Measurements from ENCODE around the gene PXYLP1. TPM values are rescaled to one million over a fixed set of nuclear protein-coding genes. Genes with fewer than 3 reads are reported as not detected.

Gene PXYLP1
- total and polyA plus RNA-seq, 9 of the 15 experiments (the other 6 are each of a cell fraction or from before 2014, with no cell fraction given), result 0.80 to 2.9 (median 1.3) TPM

DNA sequence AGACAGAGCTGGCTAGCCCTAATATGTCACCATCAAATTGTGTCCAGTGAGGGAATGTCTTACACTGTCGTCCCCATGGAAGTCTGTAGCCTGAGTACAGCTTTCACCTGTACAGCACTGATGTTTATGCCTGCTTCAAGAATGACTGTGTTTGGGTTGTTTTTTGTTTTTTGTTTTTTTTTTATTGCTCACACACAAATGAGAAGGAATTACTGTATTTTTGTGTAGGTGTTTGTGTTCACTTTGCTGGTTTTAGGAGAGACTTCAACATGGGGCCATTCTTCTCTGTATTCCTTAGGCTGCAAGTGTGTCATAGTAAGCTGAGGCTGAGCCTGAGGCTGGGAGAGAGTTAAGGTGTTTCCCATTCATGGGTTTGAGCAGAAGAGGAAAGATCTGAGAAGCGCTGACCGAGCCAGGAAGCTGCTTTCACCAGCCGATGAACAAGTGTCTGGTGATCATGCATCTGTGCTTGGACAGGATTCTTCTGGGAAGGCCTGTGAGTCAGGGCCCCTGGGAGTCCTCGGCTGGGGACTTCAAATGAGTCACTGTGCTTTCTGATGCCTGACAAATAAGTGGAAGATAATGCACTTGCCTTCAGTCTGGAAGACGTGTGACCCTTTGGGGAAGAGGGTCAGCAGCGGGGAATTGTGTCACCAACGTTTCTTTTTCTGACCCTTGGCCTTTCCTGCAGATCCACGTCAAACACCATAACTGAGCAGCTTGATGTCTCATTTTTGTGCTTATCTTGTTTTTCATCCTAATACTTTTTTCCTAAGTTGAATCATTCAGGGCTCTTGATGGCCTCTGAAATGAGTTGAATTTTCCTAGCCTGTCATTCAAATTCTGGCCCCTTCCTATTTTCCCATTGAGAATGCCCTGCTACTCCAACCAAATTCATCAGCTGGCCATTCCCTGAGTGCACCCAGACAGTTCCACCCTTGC is 100.0 kb downstream of the PXYLP1 start (continued):
- TF ChIP-seq, protein P1, sequence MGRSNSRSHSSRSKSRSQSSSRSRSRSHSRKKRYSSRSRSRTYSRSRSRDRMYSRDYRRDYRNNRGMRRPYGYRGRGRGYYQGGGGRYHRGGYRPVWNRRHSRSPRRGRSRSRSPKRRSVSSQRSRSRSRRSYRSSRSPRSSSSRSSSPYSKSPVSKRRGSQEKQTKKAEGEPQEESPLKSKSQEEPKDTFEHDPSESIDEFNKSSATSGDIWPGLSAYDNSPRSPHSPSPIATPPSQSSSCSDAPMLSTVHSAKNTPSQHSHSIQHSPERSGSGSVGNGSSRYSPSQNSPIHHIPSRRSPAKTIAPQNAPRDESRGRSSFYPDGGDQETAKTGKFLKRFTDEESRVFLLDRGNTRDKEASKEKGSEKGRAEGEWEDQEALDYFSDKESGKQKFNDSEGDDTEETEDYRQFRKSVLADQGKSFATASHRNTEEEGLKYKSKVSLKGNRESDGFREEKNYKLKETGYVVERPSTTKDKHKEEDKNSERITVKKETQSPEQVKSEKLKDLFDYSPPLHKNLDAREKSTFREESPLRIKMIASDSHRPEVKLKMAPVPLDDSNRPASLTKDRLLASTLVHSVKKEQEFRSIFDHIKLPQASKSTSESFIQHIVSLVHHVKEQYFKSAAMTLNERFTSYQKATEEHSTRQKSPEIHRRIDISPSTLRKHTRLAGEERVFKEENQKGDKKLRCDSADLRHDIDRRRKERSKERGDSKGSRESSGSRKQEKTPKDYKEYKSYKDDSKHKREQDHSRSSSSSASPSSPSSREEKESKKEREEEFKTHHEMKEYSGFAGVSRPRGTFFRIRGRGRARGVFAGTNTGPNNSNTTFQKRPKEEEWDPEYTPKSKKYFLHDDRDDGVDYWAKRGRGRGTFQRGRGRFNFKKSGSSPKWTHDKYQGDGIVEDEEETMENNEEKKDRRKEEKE (IDR thresholded peaks at IDR 0.05; ENCODE audit: borderline replicate concordance in 1 of 2, control insufficient read depth in 1 of 2, low read depth in 2 of 2, low read length in 1 of 2), result 0 out of 4 replicates have a peak, but pooled peaks of 1 of the 2 experiments have one; percentile 55
- TF ChIP-seq XRCC4 (IDR thresholded peaks at IDR 0.05; ENCODE audit: extremely low read depth, insufficient read depth, insufficient read length), result no peak
- no peak for TF ChIP-seq ZNF436 (CRISPR knock-in tag; IDR thresholded peaks at IDR 0.05)
- peak; percentile 14; the same call in 1 of the 2 replicates for TF ChIP-seq GABPA (tag; conservative IDR thresholded peaks at IDR 0.05; ENCODE audit: low read depth)
- no peak for TF ChIP-seq CBX1 (IDR thresholded peaks at IDR 0.05; ENCODE audit: low read depth)
- no peak for TF ChIP-seq SNRNP70 (optimal IDR thresholded peaks at IDR 0.05; ENCODE audit: low read depth, low read length)
- TF ChIP-seq FOSL1 (tag; conservative IDR thresholded peaks at IDR 0.05), result peak; percentile 99
- no peak for TF ChIP-seq ZNF143 (CRISPR knock-in tag; IDR thresholded peaks at IDR 0.05)
- TF ChIP-seq BRF1 (IDR thresholded peaks at IDR 0.05; ENCODE audit: borderline replicate concordance, extremely low read depth, insufficient read length), result no peak
- TF ChIP-seq ZFP1 (CRISPR knock-in tag; IDR thresholded peaks at IDR 0.05), result no peak
- TF ChIP-seq HDGF (IDR thresholded peaks at IDR 0.05), result 0 out of 2 replicates have a peak, but pooled peaks have one; percentile 39
- TF ChIP-seq KAT2B (IDR thresholded peaks at IDR 0.05; ENCODE audit: low read depth, low read length), result no peak
- TF ChIP-seq, protein P2, sequence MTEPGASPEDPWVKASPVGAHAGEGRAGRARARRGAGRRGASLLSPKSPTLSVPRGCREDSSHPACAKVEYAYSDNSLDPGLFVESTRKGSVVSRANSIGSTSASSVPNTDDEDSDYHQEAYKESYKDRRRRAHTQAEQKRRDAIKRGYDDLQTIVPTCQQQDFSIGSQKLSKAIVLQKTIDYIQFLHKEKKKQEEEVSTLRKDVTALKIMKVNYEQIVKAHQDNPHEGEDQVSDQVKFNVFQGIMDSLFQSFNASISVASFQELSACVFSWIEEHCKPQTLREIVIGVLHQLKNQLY (CRISPR knock-in tag; conservative IDR thresholded peaks at IDR 0.05), result no peak
- TF ChIP-seq, protein P3, sequence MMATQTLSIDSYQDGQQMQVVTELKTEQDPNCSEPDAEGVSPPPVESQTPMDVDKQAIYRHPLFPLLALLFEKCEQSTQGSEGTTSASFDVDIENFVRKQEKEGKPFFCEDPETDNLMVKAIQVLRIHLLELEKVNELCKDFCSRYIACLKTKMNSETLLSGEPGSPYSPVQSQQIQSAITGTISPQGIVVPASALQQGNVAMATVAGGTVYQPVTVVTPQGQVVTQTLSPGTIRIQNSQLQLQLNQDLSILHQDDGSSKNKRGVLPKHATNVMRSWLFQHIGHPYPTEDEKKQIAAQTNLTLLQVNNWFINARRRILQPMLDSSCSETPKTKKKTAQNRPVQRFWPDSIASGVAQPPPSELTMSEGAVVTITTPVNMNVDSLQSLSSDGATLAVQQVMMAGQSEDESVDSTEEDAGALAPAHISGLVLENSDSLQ (IDR thresholded peaks at IDR 0.05), result peak; percentile 90
- TF ChIP-seq ZBTB17 (CRISPR knock-in tag; IDR thresholded peaks at IDR 0.05), result no peak
- TF ChIP-seq E2F3 (CRISPR knock-in tag; IDR thresholded peaks at IDR 0.05), result no peak
- TF ChIP-seq ARNT (IDR thresholded peaks at IDR 0.05), result peak in 1 of 2 experiments; percentile 44; a peak in 2 of 4 replicates
- no peak for TF ChIP-seq ZNF583 (CRISPR knock-in tag; IDR thresholded peaks at IDR 0.05)
- peak; percentile 95 for TF ChIP-seq SMARCE1 (IDR thresholded peaks at IDR 0.05)
- 0 out of 4 replicates have a peak, but pooled peaks of 1 of the 2 experiments have one; percentile 17 for TF ChIP-seq TEAD1 (CRISPR knock-in tag; IDR thresholded peaks at IDR 0.05)
- 0 out of 2 replicates have a peak, but pooled peaks have one; percentile 34 for TF ChIP-seq CEBPG (CRISPR knock-in tag; IDR thresholded peaks at IDR 0.05)
- peak in 1 of 2 experiments; percentile 62; a peak in 1 of 4 replicates for TF ChIP-seq CEBPG (tag; conservative IDR thresholded peaks at IDR 0.05 in 1 of 2, IDR thresholded peaks at IDR 0.05 in 1 of 2)
- TF ChIP-seq MCM2 (IDR thresholded peaks at IDR 0.05; ENCODE audit: low read depth), result no peak
- no peak for TF ChIP-seq KAT8 (IDR thresholded peaks at IDR 0.05; ENCODE audit: low read depth)

Data from K562 (cell line).